Neuronal stem cell (in vitro differentiated cells): Measurements from ENCODE around the gene YTHDF1.
A peak's percentile ranks its signal among the peaks of the same experiment; 100 is the strongest.

Experiments used
- DNase-seq: peaks from one replicate; pipeline ENCODE4 v3.0.0-alpha.2; 2013; ENCODE audit warnings: low spot score
- H2AFZ ChIP-seq: one replicate; pipeline ENCODE4 v1.6.1; 2013; ENCODE audit warnings: mild to moderate bottlenecking, low read length, inconsistent platforms
- H2AK5ac ChIP-seq: 2 replicates; pipeline ENCODE4 v1.6.1; 2013; ENCODE audit warnings: low read depth, mild to moderate bottlenecking, inconsistent platforms, low read length, moderate library complexity, mixed read lengths
- H2BK120ac ChIP-seq: 2 replicates; pipeline ENCODE4 v1.6.1; 2013; ENCODE audit warnings: low read depth, mild to moderate bottlenecking, inconsistent platforms, low read length, moderate library complexity, mixed read lengths
- H2BK12ac ChIP-seq: one replicate; pipeline ENCODE4 v1.6.1; 2013; ENCODE audit warnings: low read length, inconsistent platforms
- H2BK15ac ChIP-seq: 2 replicates; pipeline ENCODE4 v1.6.1; 2013; ENCODE audit warnings: mild to moderate bottlenecking, low read length, inconsistent platforms, mixed read lengths
- H2BK5ac ChIP-seq: one replicate; pipeline ENCODE4 v1.6.1; 2013; ENCODE audit warnings: inconsistent platforms, mild to moderate bottlenecking, low read length, moderate library complexity
- H3K14ac ChIP-seq: one replicate; pipeline ENCODE4 v1.6.1; 2013; ENCODE audit warnings: low read length, inconsistent platforms
- H3K18ac ChIP-seq: 2 replicates; pipeline ENCODE4 v1.6.1; 2013; ENCODE audit warnings: low read length, inconsistent platforms
- H3K23ac ChIP-seq: 2 replicates; pipeline ENCODE4 v1.6.1; 2013; ENCODE audit warnings: low read depth, mild to moderate bottlenecking, mixed read lengths, low read length, inconsistent platforms; ENCODE audit not compliant: poor library complexity
- H3K27ac ChIP-seq: replicated peaks from 3 replicates; pipeline ENCODE4 v1.5.1; 2013; ENCODE audit warnings: low read length, inconsistent platforms
- H3K27me3 ChIP-seq, 3 experiments: 2 replicates each; pipeline ENCODE4 v1.6.1; 2013; ENCODE audit warnings: low read length in 3 of 3, mild to moderate bottlenecking in 2 of 3, inconsistent platforms in 1 of 3, low read depth in 1 of 3, mixed read lengths in 1 of 3, moderate library complexity in 1 of 3; ENCODE audit not compliant: control insufficient read depth in 3 of 3, insufficient read depth in 3 of 3
- H3K36me3 ChIP-seq, 2 donors: replicated peaks in 1 of 2; 2 replicates each; pipeline ENCODE4 v1.6.1; 2013; ENCODE audit warnings: low read length in 2 of 2; ENCODE audit not compliant: control insufficient read depth in 2 of 2, insufficient read depth in 2 of 2
- H3K4ac ChIP-seq: 2 replicates; pipeline ENCODE4 v1.6.1; 2013; ENCODE audit warnings: inconsistent platforms, mild to moderate bottlenecking, low read length, moderate library complexity
- H3K4me1 ChIP-seq, 2 donors: 1 replicate in 1 of 2; 2 replicates in 1 of 2; pipeline ENCODE4 v1.6.1; 2013; ENCODE audit warnings: low read length in 2 of 2, low read depth in 1 of 2; ENCODE audit not compliant: control insufficient read depth in 2 of 2, insufficient read depth in 1 of 2
- H3K4me2 ChIP-seq: one replicate; pipeline ENCODE4 v1.6.1; 2013; ENCODE audit warnings: mild to moderate bottlenecking, low read length, inconsistent platforms; ENCODE audit not compliant: insufficient read depth, poor library complexity, severe bottlenecking
- H3K4me3 ChIP-seq, 2 donors: 2 replicates each; pipeline ENCODE4 v1.5.1; 2013; ENCODE audit warnings: low read length in 2 of 2, mild to moderate bottlenecking in 2 of 2, inconsistent platforms in 1 of 2, moderate library complexity in 1 of 2
- H3K79me1 ChIP-seq: one replicate; pipeline ENCODE4 v1.6.1; 2013; ENCODE audit warnings: low read depth, mild to moderate bottlenecking, inconsistent platforms, low read length, moderate library complexity
- H3K9ac ChIP-seq: one replicate; pipeline ENCODE4 v1.6.1; 2013; ENCODE audit warnings: mild to moderate bottlenecking, low read depth, low read length, inconsistent platforms; ENCODE audit not compliant: poor library complexity
- H3K9me3 ChIP-seq, 2 donors: replicated peaks in 1 of 2; 2 replicates each; pipeline versions ENCODE3 to v1.6.1; 2013; ENCODE audit warnings: low read length in 2 of 2, mild to moderate bottlenecking in 2 of 2, inconsistent platforms in 1 of 2, low read depth in 1 of 2, mixed read lengths in 1 of 2, moderate library complexity in 1 of 2; ENCODE audit not compliant: control insufficient read depth in 2 of 2, insufficient read depth in 1 of 2
- H4K8ac ChIP-seq: one replicate; pipeline ENCODE4 v1.6.1; 2013; ENCODE audit warnings: low read depth, mild to moderate bottlenecking, inconsistent platforms, low read length, moderate library complexity
- H4K91ac ChIP-seq: one replicate; pipeline ENCODE4 v1.6.1; 2013; ENCODE audit warnings: low read length, low read depth, mild to moderate bottlenecking, inconsistent platforms; ENCODE audit not compliant: poor library complexity
- WGBS, 2 donors: extraction: QIAGEN DNeasy Blood & Tissue Kit; methylation state at CpG; one replicate each; pipeline ENCODE4 v1.1.7; 2013; ENCODE audit warnings: missing lambda C conversion rate in 2 of 2, mixed read lengths in 1 of 2; ENCODE audit not compliant: insufficient read length in 2 of 2, insufficient replicate concordance in 1 of 2; ENCODE audit errors: extremely low coverage in 2 of 2; 5-methylcytosine and 5-hydroxymethylcytosine counted together

Gene YTHDF1

GRCh38 chr20:63196768-63197470 is 19.0 kb downstream of the YTHDF1 start:
- no CpG with 5 or more reads among the region's 9 CpGs for WGBS, 2 donors
- no peak overlapping the region for H3K4me3 ChIP-seq

GRCh38 chr20:63194797-63195173 is 21.1 kb downstream of the YTHDF1 start:
- Histone ChIP-seq H2BK5ac (no peak overlapping the region), H3K23ac (no peak overlapping the region), H3K4ac (no peak overlapping the region), H3K9me3 (no peaks in the 10 kb centered on the region), H2AK5ac (no peak overlapping the region), H3K9ac (no peak overlapping the region), H4K8ac (no peak overlapping the region), H3K4me3 (no peak overlapping the region), H3K79me1 (peaks cover 4% of the 10 kb centered on the region), H3K4me1 (peaks cover 0 to 2% of the 10 kb centered on the region in 2 donors), H2BK120ac (no peak overlapping the region), H4K91ac (no peak overlapping the region), H2AFZ (no peak overlapping the region), H2BK12ac (no peak overlapping the region), H3K18ac (no peak overlapping the region), H3K36me3 (peaks cover 12 to 55% of the 10 kb centered on the region in 2 donors), H3K4me2 (no peak overlapping the region), H2BK15ac (no peak overlapping the region), H3K14ac (no peak overlapping the region), H3K27me3 (no peaks in the 10 kb centered on the region), H3K27ac (no peak overlapping the region)
- DNase-seq, result no peak
- no CpG with 5 or more reads among the region's 4 CpGs for WGBS, 2 donors

More at GRCh38 chr20:63196768-63197470, 19.0 kb downstream of the YTHDF1 start:
- Histone ChIP-seq H2BK12ac (no peak overlapping the region), H4K91ac (no peak overlapping the region), H3K27ac (no peak overlapping the region), H3K14ac (no peak overlapping the region), H3K4me1 (peaks cover 0 to 2% of the 10 kb centered on the region in 2 donors), H3K9me3 (no peaks in the 10 kb centered on the region), H3K36me3 (peaks cover 19 to 76% of the 10 kb centered on the region in 2 donors), H3K9ac (no peak overlapping the region), H4K8ac (no peak overlapping the region), H3K4ac (no peak overlapping the region), H2BK120ac (no peak overlapping the region), H3K27me3 (no peaks in the 10 kb centered on the region), H3K18ac (no peak overlapping the region), H3K4me2 (no peak overlapping the region), H2BK5ac (no peak overlapping the region), H3K79me1 (peaks cover 4% of the 10 kb centered on the region), H3K23ac (no peak overlapping the region), H2AFZ (no peak overlapping the region), H2BK15ac (no peak overlapping the region), H2AK5ac (no peak overlapping the region)
- DNase-seq, result no peak

GRCh38 chr20:63194007-63194796 is 21.7 kb downstream of the YTHDF1 start:
- DNase-seq, result no peak
- Histone ChIP-seq H3K18ac (peak overlapping the region; percentile 38), H3K79me1 (peaks cover 7% of the 10 kb centered on the region), H4K91ac (no peak overlapping the region), H3K4me2 (no peak overlapping the region), H2BK15ac (no peak overlapping the region), H3K23ac (peak overlapping the region; percentile 73), H3K9ac (no peak overlapping the region), H3K14ac (no peak overlapping the region), H2BK120ac (no peak overlapping the region), H3K27ac (no peak overlapping the region), H3K27me3 (no peaks in the 10 kb centered on the region), H4K8ac (peak overlapping the region; percentile 65), H3K4me1 (peaks cover 0 to 3% of the 10 kb centered on the region in 2 donors), H3K4me3 (no peak overlapping the region), H2BK12ac (no peak overlapping the region), H3K4ac (no peak overlapping the region), H3K9me3 (no peaks in the 10 kb centered on the region), H2AFZ (no peak overlapping the region), H2BK5ac (peak overlapping the region; percentile 87), H3K36me3 (peaks cover 12 to 50% of the 10 kb centered on the region in 2 donors), H2AK5ac (no peak overlapping the region)
- no CpG with 5 or more reads among the region's 14 CpGs for WGBS, 2 donors

GRCh38 chr20:63192721-63193120 is 23.2 kb downstream of the YTHDF1 start:
- no peaks in the 10 kb centered on the region for H3K27me3 ChIP-seq
- H2BK120ac ChIP-seq, result no peak overlapping the region
- H2BK5ac ChIP-seq, result no peak overlapping the region
- DNase-seq, result no peak
- WGBS, 2 donors, result no CpG with 5 or more reads among the region's 21 CpGs
- H2BK12ac ChIP-seq, result no peak overlapping the region
- H3K4ac ChIP-seq, result no peak overlapping the region
- no peak overlapping the region for H2AK5ac ChIP-seq
- peak overlapping the region; percentile 31 for H3K14ac ChIP-seq
- no peak overlapping the region for H2BK15ac ChIP-seq
- peaks cover 0 to 3% of the 10 kb centered on the region in 2 donors for H3K4me1 ChIP-seq
- H3K18ac ChIP-seq, result peak overlapping the region; percentile 64
- no peak overlapping the region for H4K91ac ChIP-seq
- H3K23ac ChIP-seq, result peak overlapping the region; percentile 85
- no peak overlapping the region for H3K27ac ChIP-seq
- no peak overlapping the region for H3K4me3 ChIP-seq
- H3K36me3 ChIP-seq, result peaks cover 10 to 37% of the 10 kb centered on the region in 2 donors
- no peaks in the 10 kb centered on the region for H3K9me3 ChIP-seq
- peaks cover 7% of the 10 kb centered on the region for H3K79me1 ChIP-seq
- no peak overlapping the region for H3K9ac ChIP-seq
- H4K8ac ChIP-seq, result no peak overlapping the region
- no peak overlapping the region for H3K4me2 ChIP-seq
- no peak overlapping the region for H2AFZ ChIP-seq
